B cell (primary cell): Measurements from ENCODE around the gene GALNT17.

Source experiments
- EZH2 ChIP-seq: IDR thresholded peaks from 2 replicates; pipeline ENCODE4 v1.6.1; 2012; ENCODE audit warnings: borderline replicate concordance, low read depth, mild to moderate bottlenecking, moderate library complexity, low read length; ENCODE audit not compliant: insufficient read depth, poor library complexity, severe bottlenecking
- TF ChIP-seq, protein P1 (sequence below): fragments of 200-600 bp; IDR thresholded peaks from one replicate; pipeline ENCODE4 v1.8.0; 2022; ENCODE audit warnings: antibody characterized with exemption, mild to moderate bottlenecking

DNA sequence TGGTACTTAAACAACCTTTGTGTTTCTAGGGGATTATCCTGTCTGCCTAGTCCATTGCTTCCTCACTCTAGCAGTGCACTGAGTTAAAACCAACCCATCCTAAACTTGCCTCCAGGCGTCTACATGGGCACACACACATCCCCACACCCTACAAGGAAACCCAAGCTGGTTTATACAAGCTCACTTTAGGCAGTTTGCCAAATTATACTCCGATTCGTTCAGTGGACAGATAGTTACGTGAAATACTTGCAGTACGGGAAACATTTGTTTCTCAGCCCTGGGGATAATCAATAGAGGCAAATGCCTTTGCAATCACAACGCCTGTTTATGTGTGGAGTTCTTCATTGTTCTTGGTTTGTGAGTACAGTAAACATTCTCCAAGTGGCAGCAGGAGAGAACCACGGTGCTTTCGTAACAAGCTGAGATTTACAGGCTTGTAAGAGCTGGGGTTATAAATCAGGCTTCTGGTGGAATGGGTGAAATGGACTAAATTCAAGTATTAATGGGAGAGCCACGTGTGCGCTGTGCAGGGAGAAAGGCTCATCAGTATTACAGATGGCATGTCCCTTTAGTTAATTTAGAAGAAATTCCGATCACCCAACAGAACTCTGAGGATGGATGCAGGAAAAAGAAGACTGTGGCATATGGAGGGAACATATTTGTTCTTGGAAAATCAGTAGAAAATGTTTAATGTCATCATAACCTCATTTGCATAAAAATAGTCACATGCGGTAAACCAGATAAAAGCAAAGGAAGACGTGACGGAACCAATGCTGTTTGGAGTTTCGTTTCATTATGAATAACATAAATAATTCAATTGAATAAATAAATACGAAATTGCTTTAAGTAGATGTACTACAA is 217.1 kb downstream of the GALNT17 start:
- TF ChIP-seq, protein P1, sequence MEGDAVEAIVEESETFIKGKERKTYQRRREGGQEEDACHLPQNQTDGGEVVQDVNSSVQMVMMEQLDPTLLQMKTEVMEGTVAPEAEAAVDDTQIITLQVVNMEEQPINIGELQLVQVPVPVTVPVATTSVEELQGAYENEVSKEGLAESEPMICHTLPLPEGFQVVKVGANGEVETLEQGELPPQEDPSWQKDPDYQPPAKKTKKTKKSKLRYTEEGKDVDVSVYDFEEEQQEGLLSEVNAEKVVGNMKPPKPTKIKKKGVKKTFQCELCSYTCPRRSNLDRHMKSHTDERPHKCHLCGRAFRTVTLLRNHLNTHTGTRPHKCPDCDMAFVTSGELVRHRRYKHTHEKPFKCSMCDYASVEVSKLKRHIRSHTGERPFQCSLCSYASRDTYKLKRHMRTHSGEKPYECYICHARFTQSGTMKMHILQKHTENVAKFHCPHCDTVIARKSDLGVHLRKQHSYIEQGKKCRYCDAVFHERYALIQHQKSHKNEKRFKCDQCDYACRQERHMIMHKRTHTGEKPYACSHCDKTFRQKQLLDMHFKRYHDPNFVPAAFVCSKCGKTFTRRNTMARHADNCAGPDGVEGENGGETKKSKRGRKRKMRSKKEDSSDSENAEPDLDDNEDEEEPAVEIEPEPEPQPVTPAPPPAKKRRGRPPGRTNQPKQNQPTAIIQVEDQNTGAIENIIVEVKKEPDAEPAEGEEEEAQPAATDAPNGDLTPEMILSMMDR: no peak
- TF ChIP-seq EZH2: no peak
